SIG-M5 (cell line): ENCODE data around the gene FASTKD2.

Experiments used
- DNase-seq: peaks from one replicate; lab custom pipeline; 2025; lab: John Stamatoyannopoulos, UW

Gene FASTKD2

DNA sequence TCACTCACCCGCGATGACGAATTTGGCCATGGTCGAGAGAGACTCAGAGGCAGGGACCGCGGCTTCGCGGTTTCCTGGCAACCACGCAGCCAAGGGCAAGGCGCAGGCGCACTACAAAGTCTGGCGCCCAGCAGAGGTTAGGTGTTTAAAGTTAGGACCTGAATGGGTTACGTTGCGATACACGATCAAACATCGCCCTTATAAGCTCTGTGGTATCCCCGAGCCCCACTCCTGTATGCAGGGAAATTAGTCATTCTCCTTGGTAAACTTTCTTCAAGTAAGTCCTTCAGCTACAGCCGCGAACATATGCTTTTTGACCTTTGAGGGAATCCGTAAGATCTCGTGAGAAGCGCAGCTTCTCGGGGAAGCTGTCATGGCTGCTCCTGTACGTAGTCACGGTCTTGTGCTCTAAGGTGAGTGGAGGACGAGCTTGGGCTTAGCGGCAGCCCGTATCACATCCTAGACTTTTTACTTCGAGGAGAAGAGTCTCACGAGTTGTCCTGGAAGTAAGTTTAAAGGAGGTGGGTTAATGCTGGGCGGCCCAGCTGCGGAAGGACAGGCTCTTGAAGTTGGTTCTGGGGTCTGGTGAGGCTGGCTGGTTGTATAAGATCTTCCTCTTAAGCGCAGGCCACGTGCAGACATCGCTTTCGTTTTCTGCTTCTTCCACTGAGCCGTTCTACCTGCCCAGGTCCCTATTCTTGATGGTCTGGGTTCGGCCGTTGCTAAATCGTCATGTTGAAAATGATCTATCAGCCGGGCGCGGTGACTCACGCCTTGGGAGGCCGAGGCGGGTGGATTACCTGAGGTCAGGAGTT lies at the start of gene FASTKD2, which contains the start of gene MDH1B:
Gene FASTKD2, plus strand, starts transcription at position 365 of the 815 bp plus-strand sequence. CDS start 1,088 bp downstream, outside the sequence.
Gene MDH1B, minus strand, starts transcription at position 87 of the 815 bp plus-strand sequence. Its CDS starts 57 bp downstream, at position 30.
- DNase-seq = peak; percentile 80

DNA sequence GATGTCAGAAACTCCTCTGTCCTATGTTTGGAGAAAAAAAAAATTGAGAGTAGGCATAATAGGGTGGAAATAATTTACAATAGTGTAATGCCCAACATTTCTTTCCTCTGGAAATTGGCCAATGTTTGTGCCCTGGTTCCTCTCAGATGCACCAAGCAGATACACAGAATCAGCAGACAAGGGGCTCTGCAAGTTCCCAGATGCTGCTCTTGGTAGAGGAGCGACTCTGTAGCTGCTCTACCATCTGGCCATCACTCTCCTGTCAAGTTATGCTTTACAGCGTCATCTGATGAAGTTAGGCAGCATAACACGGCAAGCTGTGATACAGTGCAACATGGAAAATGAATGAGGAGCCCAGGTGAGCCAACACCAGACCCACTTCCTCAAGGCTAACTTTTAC lies 48.8 kb upstream of the FASTKD2 start:
- DNase-seq = no peak

DNA sequence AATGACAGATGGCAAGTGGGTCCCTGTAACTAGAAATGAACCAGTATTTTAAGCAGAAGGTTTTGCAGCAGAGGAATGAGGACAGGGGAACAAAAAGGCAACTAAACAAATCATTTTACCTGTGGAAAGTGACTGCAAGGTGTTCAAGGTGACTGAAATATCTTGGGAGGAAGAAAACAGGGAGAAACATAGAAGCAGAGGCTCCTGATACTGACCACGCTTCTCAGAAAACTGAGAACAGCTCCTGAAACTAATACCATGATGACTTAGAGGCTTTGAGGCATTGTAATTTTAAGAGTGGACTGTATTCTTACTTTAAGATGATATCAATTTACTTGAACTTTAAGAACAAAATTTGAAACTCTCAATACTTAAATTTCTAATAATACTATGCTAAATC lies 47.1 kb upstream of the FASTKD2 start, which contains the start of gene DYTN:
Gene DYTN, minus strand, starts transcription at position 101 of the 400 bp plus-strand sequence. CDS start 117 bp downstream, outside the sequence.
- DNase-seq = no peak

DNA sequence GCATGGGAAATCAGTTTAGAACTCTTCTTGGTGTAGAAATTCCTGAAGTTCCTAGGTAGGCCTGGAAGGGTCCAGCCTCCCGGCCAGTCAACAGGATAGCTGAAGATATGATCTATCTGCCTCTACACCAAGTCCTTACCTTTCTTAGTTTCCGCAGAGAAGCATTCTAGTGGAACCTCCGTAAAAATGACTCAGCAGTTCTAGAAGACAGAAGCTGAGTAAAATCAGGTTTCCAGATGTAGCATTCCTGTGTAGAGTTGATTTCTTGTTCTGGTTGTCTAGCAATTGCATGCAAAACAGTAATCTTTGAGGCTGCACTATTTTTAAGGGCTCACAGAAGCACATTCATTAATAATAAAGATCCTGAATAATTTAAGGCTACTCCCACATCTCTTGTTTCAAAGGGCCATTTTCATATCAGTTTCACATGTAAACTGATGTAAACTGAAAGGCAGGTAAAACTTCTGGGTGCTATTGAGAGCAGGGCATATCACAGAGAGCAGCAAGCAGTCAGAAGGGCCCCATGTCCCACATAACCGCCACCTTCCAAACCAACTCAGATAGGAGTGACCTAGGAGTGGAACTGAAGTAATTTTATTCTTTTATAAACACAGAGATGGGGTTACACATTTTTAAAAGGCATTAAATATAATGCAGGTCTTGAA lies 44.0 kb upstream of the FASTKD2 start:
- no peak for DNase-seq

DNA sequence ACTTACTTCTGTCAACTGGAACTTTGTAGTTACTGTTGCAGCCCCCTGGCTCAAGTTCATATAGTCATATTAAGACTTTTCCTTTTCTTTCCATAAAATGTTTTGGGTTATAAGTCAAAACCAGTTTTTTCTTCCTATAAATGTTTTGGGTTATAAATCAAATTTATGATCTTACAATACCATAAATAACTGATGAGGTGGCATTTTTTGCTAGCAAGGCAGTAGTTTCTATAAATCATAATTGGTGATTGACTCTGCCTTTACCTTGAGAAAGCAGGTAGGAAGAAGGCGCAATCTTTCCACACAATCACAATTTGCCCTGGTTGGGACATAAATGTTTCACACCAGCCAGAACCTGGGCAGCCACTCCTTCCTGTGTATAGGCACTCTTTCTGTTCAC lies 42.1 kb upstream of the FASTKD2 start:
- no peak for DNase-seq

DNA sequence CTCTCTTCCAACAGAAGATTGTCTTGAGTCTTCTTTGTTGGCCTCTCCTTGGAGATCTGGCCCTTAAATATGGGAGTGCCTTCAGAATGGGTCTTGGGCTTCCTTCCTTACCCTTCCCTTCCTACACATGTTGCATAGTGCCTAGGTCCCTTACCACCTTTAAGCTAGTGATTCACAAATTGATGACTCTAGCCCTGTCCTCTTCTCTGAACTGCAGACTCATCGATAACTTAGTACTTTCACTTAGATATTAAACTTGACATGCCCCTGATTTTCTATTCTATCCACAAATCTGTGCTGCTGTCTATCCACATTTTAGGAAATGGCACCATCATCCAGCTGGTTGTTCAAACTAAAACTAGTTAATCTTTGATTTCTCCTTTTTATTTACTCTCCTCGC lies 38.1 kb upstream of the FASTKD2 start:
- no peak for DNase-seq

DNA sequence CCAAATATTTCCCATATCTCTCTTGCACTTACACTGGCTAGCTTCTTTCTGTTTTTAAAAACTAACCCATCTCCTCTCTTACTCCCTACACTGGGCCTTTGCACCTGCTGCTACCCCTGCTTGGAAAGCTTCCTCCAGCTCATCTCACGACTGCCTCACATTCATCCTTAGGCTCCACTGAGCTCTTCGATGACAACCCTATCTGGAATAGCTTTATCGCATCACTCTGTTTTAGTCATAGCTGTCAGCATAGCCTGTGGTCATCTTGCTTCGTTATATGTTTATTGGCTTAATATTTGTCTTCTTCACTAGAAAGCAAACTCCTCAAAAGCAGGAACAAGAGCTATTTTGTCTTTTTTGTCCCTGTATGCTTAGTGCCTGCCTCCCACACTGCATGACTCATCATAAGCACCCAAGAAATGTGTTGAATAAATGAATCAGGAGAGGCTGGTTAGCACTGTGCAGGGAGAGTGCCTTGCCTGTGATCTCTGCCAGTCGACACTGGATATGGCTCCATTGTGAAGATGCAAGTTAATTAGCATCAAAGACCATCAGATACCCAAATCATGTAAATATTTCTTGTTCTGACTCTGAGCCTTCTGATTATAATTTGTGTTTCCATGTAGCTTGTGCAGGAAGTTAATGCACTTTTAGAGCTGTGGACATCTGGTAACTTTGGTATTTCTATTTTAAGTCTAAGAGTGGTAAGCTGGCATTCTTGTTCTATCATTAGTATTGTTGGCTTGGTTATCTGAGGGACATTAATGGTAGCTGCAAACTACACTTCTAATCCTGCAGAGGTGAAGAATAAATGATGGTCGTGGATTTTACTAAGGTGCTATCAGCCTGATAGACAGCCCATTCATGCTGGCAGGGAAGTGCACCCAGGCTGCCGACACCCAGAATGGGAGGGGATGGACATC lies 36.9 kb upstream of the FASTKD2 start:
- DNase-seq = no peak

DNA sequence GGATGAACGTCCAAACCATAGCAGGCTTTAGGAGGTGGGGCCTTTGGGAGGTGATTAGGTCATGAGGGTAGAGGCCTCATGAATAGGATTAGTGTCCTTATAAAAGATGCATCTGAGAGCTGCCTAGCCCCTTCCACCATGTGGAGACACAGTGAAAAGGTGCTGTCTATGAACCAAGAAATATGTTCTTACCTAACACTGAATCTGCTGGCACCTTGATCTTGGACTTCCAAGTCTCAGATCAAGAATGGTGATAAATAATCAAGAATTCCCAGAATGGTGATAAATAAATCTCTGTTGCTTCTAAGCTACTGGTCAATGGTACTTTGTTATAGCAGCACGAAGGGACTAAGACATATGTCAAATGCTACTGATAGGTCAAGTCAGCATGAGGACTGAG lies 32.1 kb upstream of the FASTKD2 start:
- no peak for DNase-seq

DNA sequence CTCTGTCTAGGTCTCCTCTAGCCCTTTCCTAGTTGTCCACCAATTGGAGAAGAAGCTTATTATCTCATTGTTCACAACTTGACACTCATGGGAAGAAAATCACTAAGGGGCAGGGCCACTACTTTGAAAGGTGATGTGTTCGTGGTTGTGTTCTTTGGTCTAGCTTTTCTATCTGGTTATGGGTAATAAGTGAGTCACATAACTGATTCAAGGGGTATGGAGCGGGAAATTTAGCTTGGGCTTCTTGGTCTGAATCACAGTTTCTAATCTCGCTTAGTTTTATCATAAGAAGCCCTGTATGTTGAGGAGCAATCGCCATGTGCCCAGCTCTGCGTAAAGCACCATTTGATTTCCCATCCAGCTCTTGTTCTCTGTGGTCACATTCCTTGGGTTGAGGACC lies 28.5 kb upstream of the FASTKD2 start:
- DNase-seq = no peak

DNA sequence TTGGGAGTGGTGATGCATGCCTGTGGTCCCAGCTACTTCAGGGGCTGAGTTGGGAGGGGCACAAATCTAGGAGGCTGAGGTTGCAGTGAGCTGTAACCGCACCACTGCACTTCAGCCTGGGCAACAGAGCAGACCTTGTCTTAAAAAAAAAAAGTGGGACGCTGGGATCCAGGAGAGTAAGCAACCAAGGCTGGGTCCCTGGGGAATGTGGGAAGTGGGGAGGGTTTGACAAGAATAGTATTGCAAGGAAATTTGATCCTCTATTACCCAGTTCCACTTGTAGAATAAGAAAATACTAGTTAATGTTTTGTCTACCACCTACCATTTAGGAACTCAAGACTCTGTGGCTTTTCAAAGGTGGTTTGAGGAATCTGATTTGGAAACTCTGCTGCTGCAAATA lies 26.1 kb upstream of the FASTKD2 start:
- no peak for DNase-seq

DNA sequence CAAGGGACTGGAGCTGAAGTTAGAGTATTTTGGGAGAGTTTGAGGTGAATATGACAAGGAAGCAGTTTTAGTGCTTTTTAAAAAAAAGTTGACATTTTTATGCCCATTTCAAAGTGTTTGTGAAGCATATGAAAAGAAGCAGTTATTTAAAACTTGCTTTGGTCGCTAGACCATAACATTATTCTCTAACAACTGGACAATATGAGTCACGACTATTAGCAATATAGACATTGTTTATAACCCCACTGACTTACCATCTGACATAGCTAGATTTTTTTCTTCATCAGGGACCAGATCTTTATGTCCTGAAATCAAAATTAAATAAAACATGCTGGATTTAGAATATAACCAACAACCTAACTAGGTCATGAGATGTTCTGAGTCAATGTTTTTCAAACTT lies 24.6 kb upstream of the FASTKD2 start:
- DNase-seq = no peak

DNA sequence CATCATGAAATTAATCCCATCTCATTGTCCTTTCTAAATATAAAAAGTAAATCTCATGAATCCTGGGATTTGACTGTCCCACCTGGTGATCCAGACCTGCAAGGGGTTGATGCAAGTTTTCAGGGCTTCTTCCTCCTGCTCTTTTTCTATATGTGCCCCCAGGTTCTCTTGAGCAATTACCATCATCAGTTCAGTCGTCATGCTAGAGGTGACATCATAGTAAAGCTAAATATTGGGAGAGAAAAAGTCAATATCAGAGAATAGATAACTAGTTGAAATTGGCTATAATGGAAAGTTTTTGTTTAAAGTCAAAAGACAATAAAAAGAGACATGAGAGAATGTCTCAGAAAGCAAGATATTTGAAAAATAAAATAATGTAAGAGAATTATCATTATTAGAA lies 8.6 kb upstream of the FASTKD2 start:
- DNase-seq = no peak

DNA sequence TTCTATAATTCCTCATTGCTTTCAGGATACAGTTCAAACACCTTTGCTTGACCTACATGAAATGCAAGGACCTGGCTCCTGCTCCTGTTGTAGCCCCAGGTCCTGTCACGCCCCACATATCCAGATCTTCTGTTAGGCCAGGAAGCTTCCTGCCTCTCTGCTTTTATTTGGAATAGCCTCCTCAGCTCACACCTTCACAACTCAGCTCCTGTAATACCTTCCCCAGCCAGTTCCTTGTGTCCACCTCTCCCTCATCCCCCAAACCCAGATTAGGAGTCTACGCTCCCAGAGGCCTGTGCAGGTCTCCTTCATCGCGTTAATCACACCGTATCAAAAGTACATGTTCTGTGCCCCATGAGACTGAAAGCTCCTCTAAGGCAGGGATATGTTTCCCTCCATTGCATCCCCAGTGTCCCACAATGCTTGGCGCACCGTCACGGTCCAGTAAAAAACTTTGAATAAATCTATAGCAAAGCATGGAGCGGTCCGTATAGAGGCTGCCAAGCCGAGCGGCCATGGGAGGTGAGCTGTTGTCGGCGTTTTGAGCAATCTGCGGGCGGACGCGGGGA lies 649 bp upstream of the FASTKD2 start:
- no peak for DNase-seq

DNA sequence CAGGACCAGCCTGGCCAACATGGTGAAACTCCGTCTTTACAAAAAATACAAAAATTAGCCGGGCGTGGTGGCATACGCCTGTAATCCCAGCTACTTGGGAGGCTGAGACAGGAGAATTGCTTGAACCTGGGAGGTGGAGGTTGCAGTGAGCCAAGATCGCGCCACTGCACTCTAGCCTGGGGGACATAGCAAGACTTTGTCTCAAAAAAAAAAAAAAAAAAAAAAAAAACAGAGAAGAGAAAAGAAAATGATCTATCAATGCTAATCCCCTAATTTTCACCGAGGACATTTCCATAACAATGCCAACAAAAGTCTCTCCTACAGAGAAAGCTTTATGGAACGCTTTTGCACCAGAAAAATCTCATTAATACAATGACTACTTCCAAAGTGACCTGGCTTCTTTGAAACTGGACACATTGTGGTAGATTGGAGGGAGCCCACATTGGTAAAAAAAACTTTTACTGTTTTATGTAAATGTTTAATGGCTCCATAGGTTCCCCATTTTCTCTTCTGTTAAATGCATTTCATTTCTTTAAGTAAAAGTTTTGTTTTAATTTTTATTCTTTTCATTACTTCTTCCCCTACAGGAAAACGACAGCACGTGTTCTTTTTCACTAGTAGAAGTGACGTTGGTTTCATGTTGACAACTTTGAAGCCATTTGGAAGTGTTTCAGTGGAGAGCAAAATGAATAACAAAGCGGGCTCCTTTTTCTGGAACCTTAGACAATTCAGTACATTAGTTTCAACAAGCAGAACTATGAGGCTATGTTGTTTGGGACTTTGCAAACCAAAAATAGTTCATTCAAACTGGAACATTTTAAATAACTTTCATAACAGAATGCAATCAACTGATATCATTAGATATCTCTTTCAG lies 888 bp downstream of the FASTKD2 start:
- no peak for DNase-seq

DNA sequence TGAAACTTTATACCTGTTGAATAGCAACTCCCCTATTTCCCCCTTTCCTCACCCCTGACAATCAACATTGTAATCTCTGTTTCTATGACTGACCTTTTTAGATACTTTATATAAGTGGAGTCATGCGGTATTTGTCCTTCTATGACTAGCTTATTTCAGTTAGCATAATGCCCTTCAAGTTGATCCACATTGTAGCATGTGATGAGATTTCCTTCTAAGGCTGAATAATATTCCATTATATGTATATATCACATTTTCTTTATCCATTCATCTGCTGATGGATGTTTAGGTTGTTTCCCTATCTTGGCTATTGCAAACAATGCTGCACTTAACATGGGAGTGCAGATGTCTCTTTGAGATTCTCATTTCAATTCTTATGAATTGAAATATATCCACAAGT lies 9.5 kb downstream of the FASTKD2 start:
- no peak for DNase-seq

DNA sequence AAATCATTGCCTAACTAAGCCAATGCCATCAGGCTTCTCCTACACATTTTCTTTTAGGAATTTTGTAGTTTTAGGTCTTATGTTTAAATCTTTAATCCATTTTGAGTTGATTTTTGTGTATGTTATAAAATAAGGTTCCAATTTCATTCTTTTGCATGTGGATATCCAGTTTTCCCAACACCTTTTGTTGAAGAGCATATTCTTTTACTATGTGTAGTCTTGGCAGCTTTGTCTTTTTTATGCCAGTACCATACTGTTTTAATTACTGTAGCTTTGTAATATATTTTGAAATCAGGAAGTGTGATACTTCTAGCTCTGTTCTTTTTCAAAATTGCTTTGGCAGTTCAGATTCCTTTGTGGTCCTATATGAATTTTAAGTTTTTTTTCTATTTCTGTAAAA lies 11.0 kb downstream of the FASTKD2 start:
- no peak for DNase-seq

DNA sequence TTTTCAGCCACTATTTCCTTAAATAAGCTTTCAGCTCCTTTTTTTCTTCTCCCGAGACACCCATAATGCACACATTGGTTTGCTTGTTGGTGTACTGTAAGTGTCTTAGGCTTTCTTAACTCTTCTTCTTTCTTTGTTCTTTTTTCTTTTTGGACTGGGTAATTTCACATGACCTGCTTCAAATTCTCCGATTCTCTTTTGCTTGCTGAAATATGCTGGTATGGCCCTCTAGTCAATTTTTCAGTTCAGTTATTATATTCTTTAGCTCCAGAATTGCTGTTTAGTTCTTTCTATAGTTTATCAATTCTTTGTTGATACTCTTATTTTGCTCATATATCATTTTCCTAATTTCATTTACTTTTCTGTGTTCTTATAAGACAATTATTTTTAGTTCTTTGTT lies 15.3 kb downstream of the FASTKD2 start:
- DNase-seq = no peak

DNA sequence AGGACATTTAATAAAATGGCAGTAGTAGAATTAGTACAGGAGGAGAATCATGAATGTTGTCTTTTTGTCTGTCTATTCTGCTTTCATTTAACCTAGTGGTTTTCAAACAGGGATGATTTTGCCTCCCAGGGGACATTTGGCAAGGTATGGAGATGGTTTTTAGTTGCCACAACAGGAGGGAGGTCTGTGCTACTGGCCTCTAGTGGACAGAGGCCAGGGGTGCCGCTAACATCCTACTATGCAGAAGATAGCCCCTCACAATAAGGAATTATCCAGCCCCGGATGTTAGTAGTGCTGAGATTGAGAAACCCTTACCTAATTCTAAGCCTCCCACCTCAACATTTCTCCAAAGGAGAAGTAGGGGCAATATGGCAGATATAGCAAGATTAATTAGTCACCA lies 18.3 kb downstream of the FASTKD2 start:
- DNase-seq = no peak

DNA sequence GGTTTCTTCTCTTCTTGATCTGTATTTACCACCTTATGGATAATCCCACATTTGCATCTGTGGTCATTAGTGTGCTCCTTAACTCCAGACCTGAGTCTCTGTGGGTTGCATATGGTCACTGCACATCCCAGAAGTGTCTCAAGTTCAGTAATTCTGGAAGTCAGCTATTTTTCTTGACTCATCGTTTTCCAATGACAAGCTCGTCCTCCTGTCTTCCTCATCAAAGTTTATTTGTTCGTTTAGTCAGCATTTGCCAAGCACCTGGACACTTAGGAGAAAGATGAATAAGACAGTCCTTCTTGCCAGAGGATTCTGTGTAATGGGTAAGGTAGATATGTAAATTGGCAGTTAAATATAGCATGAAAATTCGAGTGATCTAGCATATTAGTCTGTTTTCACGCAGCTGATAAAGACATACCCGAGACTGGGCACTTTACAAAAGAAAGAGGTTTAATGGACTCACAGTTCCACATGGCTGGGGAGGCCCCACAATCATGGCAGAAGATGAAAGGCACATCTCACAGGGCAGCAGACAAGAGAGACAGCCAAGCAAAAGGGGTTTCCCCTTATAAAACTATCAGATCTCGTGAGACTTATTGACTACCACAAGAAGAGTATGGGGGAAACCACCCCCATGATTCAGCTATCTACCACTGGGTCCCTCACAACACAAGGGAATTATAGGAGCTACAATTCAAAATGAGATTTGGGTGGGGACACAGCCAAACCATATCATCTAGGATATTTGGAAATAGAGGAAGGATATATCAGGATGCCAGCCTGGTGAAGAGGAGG lies 19.4 kb downstream of the FASTKD2 start:
- DNase-seq = no peak

DNA sequence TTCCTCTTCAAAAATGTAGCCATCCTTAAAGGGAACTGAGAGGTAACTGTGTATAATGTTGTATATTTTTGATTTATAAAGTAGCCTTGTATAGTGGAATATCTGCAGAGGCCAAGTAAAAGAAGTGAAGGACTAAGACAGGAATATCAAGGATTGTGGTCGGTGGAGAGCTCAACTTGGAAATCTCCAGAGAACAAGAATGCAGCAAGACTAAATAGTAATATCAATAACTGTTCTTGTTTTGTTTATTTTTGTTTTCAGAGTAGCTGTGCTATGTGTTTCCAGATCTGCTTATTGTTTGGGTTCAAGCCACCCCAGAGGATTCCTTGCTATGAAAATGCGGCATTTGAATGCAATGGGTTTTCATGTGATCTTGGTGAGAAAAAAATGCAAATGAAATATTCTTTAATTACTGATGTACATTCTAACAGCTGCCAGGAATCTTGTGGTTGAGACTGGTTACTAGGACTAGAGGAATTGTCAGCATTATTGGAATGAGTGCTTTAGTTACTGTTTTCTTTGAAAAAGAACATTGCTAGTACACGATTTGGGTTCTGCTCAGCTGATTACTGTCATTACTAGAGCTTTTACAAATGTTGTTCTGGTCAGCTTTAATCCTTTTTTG lies 25.0 kb downstream of the FASTKD2 start:
- no peak for DNase-seq
